ENCODE measurements around the gene PLAC1.

- TF ChIP-seq PATZ1 (CRISPR knock-in tag; IDR thresholded peaks at IDR 0.05; ENCODE audit: borderline replicate concordance), result no peak
- no peak for TF ChIP-seq ZNF8 (CRISPR knock-in tag; IDR thresholded peaks at IDR 0.05)
- no peak for TF ChIP-seq CREB5 (CRISPR knock-in tag; IDR thresholded peaks at IDR 0.05; ENCODE audit: low read depth)
- no peak for TF ChIP-seq ZNF70 (CRISPR knock-in tag; IDR thresholded peaks at IDR 0.05)
- no peak for TF ChIP-seq PPARA (CRISPR knock-in tag; IDR thresholded peaks at IDR 0.05; ENCODE audit: borderline replicate concordance)
- no peak for TF ChIP-seq ARNTL (CRISPR knock-in tag; IDR thresholded peaks at IDR 0.05; ENCODE audit: borderline replicate concordance, low read depth)
- no peak for TF ChIP-seq CSRNP3 (CRISPR knock-in tag; IDR thresholded peaks at IDR 0.05)
- no peak for TF ChIP-seq ZFP3 (CRISPR knock-in tag; IDR thresholded peaks at IDR 0.05)
- TF ChIP-seq TCF4 (CRISPR knock-in tag; IDR thresholded peaks at IDR 0.05; ENCODE audit: borderline replicate concordance), result no peak
- TF ChIP-seq ZNF565 (CRISPR knock-in tag; conservative IDR thresholded peaks at IDR 0.05; ENCODE audit: low read depth), result no peak
- TF ChIP-seq ZC3H10 (CRISPR knock-in tag; IDR thresholded peaks at IDR 0.05), result no peak
- TF ChIP-seq OSR1 (CRISPR knock-in tag; IDR thresholded peaks at IDR 0.05), result no peak
- TF ChIP-seq CSDC2 (CRISPR knock-in tag; IDR thresholded peaks at IDR 0.05), result no peak
- TF ChIP-seq ESRRG (CRISPR knock-in tag; IDR thresholded peaks at IDR 0.05), result no peak
These were observed 10.8 kb downstream of the PLAC1 start for GRCh38 chrX:134647477-134647877.
